HG03135 (cell line): Measurements from ENCODE around the gene PRKAG1.

Experiments
- ATAC-seq: cut with Tn5 transposase; IDR thresholded peaks from one replicate; pipeline ENCODE4 v1.9.1; 2021; ENCODE audit warnings: mild to moderate bottlenecking, moderate library complexity; ENCODE audit not compliant: unreplicated experiment

The PRKAG1 gene

GRCh38 chr12:49015196-49015595 lies 3.4 kb downstream of the PRKAG1 start:
- no peak for ATAC-seq

GRCh38 chr12:49014547-49014946 lies 4.0 kb downstream of the PRKAG1 start:
- no peak for ATAC-seq

- no peak for ATAC-seq
These were observed 5.1 kb downstream of the PRKAG1 start for GRCh38 chr12:49013428-49013827.

- no peak for ATAC-seq
These were observed 5.8 kb downstream of the PRKAG1 start for GRCh38 chr12:49012739-49013138.

- ATAC-seq: no peak
These were observed 8.4 kb downstream of the PRKAG1 start for GRCh38 chr12:49010092-49010668.

- no peak for ATAC-seq
These were observed 9.6 kb downstream of the PRKAG1 start for GRCh38 chr12:49008943-49009342.

GRCh38 chr12:49000346-49000745 lies 18.2 kb downstream of the PRKAG1 start:
- no peak for ATAC-seq

GRCh38 chr12:48999371-49000131 lies 19.0 kb downstream of the PRKAG1 start, which contains the start of gene DDN:
Gene DDN (minus strand): TSS chr12:48999375. CDS start chr12:48999287, 88 bp downstream.
- ATAC-seq: peak; percentile 33

- no peak for ATAC-seq
These were observed 19.9 kb downstream of the PRKAG1 start for GRCh38 chr12:48998497-48999353.

- ATAC-seq: no peak
These were observed 20.7 kb downstream of the PRKAG1 start for GRCh38 chr12:48997719-48998496.

GRCh38 chr12:48996794-48997718 lies 21.5 kb downstream of the PRKAG1 start:
- no peak for ATAC-seq

GRCh38 chr12:48995086-48995879 lies 23.3 kb downstream of the PRKAG1 start:
- ATAC-seq: no peak

- no peak for ATAC-seq
These were observed 24.1 kb downstream of the PRKAG1 start for GRCh38 chr12:48994224-48995085.

- no peak for ATAC-seq
These were observed 24.8 kb downstream of the PRKAG1 start for GRCh38 chr12:48993787-48994186.

- ATAC-seq: no peak
These were observed 27.1 kb downstream of the PRKAG1 start for GRCh38 chr12:48991247-48992050.

GRCh38 chr12:48990552-48990951 lies 28.0 kb downstream of the PRKAG1 start:
- ATAC-seq: no peak

GRCh38 chr12:48988030-48988649 lies 30.4 kb downstream of the PRKAG1 start:
- ATAC-seq: no peak
